Activated CD4-positive, alpha-beta memory T cell treated with anti-CD3 and anti-CD28 coated beads, Interleukin-2, amount 10 ng/mL, durations not matched to agents 7 days and 5 days (primary cell): ENCODE results near the gene CAMK2G. TPM values are rescaled to one million over a fixed set of nuclear protein-coding genes. Genes with fewer than 3 reads are reported as not detected.

ENCODE experiments used
- CTCF ChIA-PET: fragments of 350-600 bp; sonication (Branson Sonifier 250); formaldehyde crosslinking; loops from one replicate; lab custom pipeline; 2021; ENCODE audit warnings: antibody characterized with exemption, inconsistent platforms; lab: Charles Lee
- POLR2A ChIA-PET: fragments of 350-600 bp; sonication (Branson Sonifier 250); formaldehyde crosslinking; loops from one replicate; lab custom pipeline; 2021; ENCODE audit warnings: antibody characterized with exemption; lab: Charles Lee
- DNase-seq: peaks from one replicate; pipeline ENCODE4 v3.0.0-alpha.2; 2020
- H3K27ac Mint-ChIP-seq: one replicate; pipeline ENCODE4 v1.8.0; 2021; ENCODE audit warnings: mild to moderate bottlenecking, mixed read lengths
- H3K27me3 Mint-ChIP-seq: one replicate; pipeline ENCODE4 v1.8.0; 2021; ENCODE audit warnings: mixed read lengths
- H3K36me3 Mint-ChIP-seq: one replicate; pipeline ENCODE4 v1.8.0; 2021; ENCODE audit warnings: low read depth, mixed read lengths
- H3K4me1 Mint-ChIP-seq: one replicate; pipeline ENCODE4 v1.8.0; 2021; ENCODE audit warnings: mixed read lengths
- H3K4me3 Mint-ChIP-seq: one replicate; pipeline ENCODE4 v1.8.0; 2021; ENCODE audit warnings: mild to moderate bottlenecking, mixed read lengths
- H3K9me3 Mint-ChIP-seq: one replicate; pipeline ENCODE4 v1.8.0; 2021; ENCODE audit warnings: mixed read lengths
- total RNA-seq, 2 experiments: library from RNA; stranded (reverse); gene quantifications; one replicate each; pipeline ENCODE4 v1.2.3, GENCODE V29; 2021

CAMK2G gene
- total RNA-seq, 2 experiments from 2014 or later: 46.4 to 48.5 TPM

- H3K4me3 Mint-ChIP-seq: no peak overlapping the region
- peaks cover 15% of the 10 kb centered on the region for H3K36me3 Mint-ChIP-seq
- ChIA-PET POLR2A (no interaction called here), CTCF (interaction anchor here (1.1 kb wide), 2 partner anchors 52 kb away, joined by 3 to 4 read pairs; no protein-coding TSS in a partner anchor)
- H3K4me1 Mint-ChIP-seq: no peaks in the 10 kb centered on the region
- no peak overlapping the region for H3K27ac Mint-ChIP-seq
- no peaks in the 10 kb centered on the region for H3K27me3 Mint-ChIP-seq
- no peaks in the 10 kb centered on the region for H3K9me3 Mint-ChIP-seq
- no peak for DNase-seq
Observed at GRCh38 chr10:73827346-73828089, 46.8 kb downstream of the CAMK2G start.

- Mint-ChIP-seq H3K4me1 (no peaks in the 10 kb centered on the region), H3K36me3 (peaks cover 22% of the 10 kb centered on the region), H3K9me3 (no peaks in the 10 kb centered on the region), H3K27me3 (no peaks in the 10 kb centered on the region), H3K4me3 (no peak overlapping the region), H3K27ac (no peak overlapping the region)
- POLR2A ChIA-PET: no interaction called here
- DNase-seq: no peak
- CTCF ChIA-PET: no interaction called here
Observed at GRCh38 chr10:73824146-73824725, 50.1 kb downstream of the CAMK2G start.

GRCh38 chr10:73823391-73823790 lies 51.0 kb downstream of the CAMK2G start:
- ChIA-PET POLR2A (interaction anchor here (1.2 to 1.9 kb wide), 2 partner anchors 10 to 16 kb away, joined by 3 to 6 read pairs; no protein-coding TSS in a partner anchor), CTCF (no interaction called here)
- no peak overlapping the region for H3K27ac Mint-ChIP-seq
- H3K36me3 Mint-ChIP-seq: peaks cover 22% of the 10 kb centered on the region
- peaks cover 4% of the 10 kb centered on the region for H3K4me1 Mint-ChIP-seq
- H3K27me3 Mint-ChIP-seq: no peaks in the 10 kb centered on the region
- no peaks in the 10 kb centered on the region for H3K9me3 Mint-ChIP-seq
- no peak for DNase-seq
- H3K4me3 Mint-ChIP-seq: no peak overlapping the region

- DNase-seq: no peak
- CTCF ChIA-PET: no interaction called here
- H3K9me3 Mint-ChIP-seq: no peaks in the 10 kb centered on the region
- H3K4me1 Mint-ChIP-seq: peaks cover 5% of the 10 kb centered on the region
- H3K27me3 Mint-ChIP-seq: no peaks in the 10 kb centered on the region
- POLR2A ChIA-PET: interaction anchor here (1.2 to 1.6 kb wide), 2 partner anchors 9 to 38 kb away, joined by 4 to 5 read pairs; partner anchors contain the start of gene CHCHD1
- peaks cover 34% of the 10 kb centered on the region for H3K36me3 Mint-ChIP-seq
- no peak overlapping the region for H3K27ac Mint-ChIP-seq
- no peak overlapping the region for H3K4me3 Mint-ChIP-seq
Observed at GRCh38 chr10:73819513-73820093, 54.8 kb downstream of the CAMK2G start.

GRCh38 chr10:73819081-73819480 lies 55.3 kb downstream of the CAMK2G start:
- CTCF ChIA-PET: interaction anchor here (1.1 kb wide), 1 partner anchor 60 kb away, joined by 3 read pairs; no protein-coding TSS in a partner anchor
- peaks cover 5% of the 10 kb centered on the region for H3K4me1 Mint-ChIP-seq

GRCh38 chr10:73818402-73818801 lies 56.0 kb downstream of the CAMK2G start:
- DNase-seq: no peak
- Mint-ChIP-seq H3K4me1 (peaks cover 5% of the 10 kb centered on the region), H3K27me3 (no peaks in the 10 kb centered on the region), H3K36me3 (peaks cover 33% of the 10 kb centered on the region), H3K27ac (no peak overlapping the region), H3K9me3 (no peaks in the 10 kb centered on the region), H3K4me3 (no peak overlapping the region)
- ChIA-PET CTCF (interaction anchor here (1.1 kb wide), 1 partner anchor 61 kb away, joined by 3 read pairs; no protein-coding TSS in a partner anchor), POLR2A (interaction anchor here (1.2 to 1.6 kb wide), 2 partner anchors 8 to 36 kb away, joined by 4 to 5 read pairs; partner anchors contain the start of gene CHCHD1)

More at GRCh38 chr10:73819081-73819480, 55.3 kb downstream of the CAMK2G start:
- H3K9me3 Mint-ChIP-seq: no peaks in the 10 kb centered on the region
- H3K36me3 Mint-ChIP-seq: peaks cover 33% of the 10 kb centered on the region
- no peaks in the 10 kb centered on the region for H3K27me3 Mint-ChIP-seq
- POLR2A ChIA-PET: interaction anchor here (1.2 to 1.6 kb wide), 2 partner anchors 9 to 37 kb away, joined by 4 to 5 read pairs; partner anchors contain the start of gene CHCHD1
- no peak overlapping the region for H3K27ac Mint-ChIP-seq
- no peak for DNase-seq
- H3K4me3 Mint-ChIP-seq: no peak overlapping the region

- H3K9me3 Mint-ChIP-seq: no peaks in the 10 kb centered on the region
- ChIA-PET CTCF (no interaction called here), POLR2A (interaction anchor here (1.6 kb wide), 1 partner anchor 8 kb away, joined by 5 read pairs; no protein-coding TSS in a partner anchor)
Observed at GRCh38 chr10:73817826-73818225, 56.5 kb downstream of the CAMK2G start.

GRCh38 chr10:73816917-73817729 lies 57.2 kb downstream of the CAMK2G start:
- CTCF ChIA-PET: interaction anchor here (1.6 to 3.1 kb wide), 2 partner anchors 13 to 62 kb away, joined by 3 to 7 read pairs; no protein-coding TSS in a partner anchor
- Mint-ChIP-seq H3K9me3 (no peaks in the 10 kb centered on the region), H3K27ac (no peak overlapping the region), H3K4me3 (no peak overlapping the region), H3K4me1 (peaks cover 6% of the 10 kb centered on the region), H3K36me3 (peaks cover 37% of the 10 kb centered on the region), H3K27me3 (no peaks in the 10 kb centered on the region)
- POLR2A ChIA-PET: no interaction called here
- no peak for DNase-seq

More at GRCh38 chr10:73817826-73818225, 56.5 kb downstream of the CAMK2G start:
- Mint-ChIP-seq H3K27ac (no peak overlapping the region), H3K4me1 (peaks cover 5% of the 10 kb centered on the region), H3K27me3 (no peaks in the 10 kb centered on the region), H3K36me3 (peaks cover 37% of the 10 kb centered on the region), H3K4me3 (no peak overlapping the region)
- DNase-seq: no peak

- Mint-ChIP-seq H3K36me3 (peaks cover 34% of the 10 kb centered on the region), H3K4me1 (peaks cover 7% of the 10 kb centered on the region), H3K4me3 (no peak overlapping the region), H3K9me3 (no peaks in the 10 kb centered on the region), H3K27me3 (no peaks in the 10 kb centered on the region), H3K27ac (no peak overlapping the region)
- ChIA-PET POLR2A (interaction anchor here (0.6 to 0.9 kb wide), 3 partner anchors 13 to 43 kb away, joined by 3 to 6 read pairs (median 3); a partner anchor contains a TSS), CTCF (interaction anchor here (1.6 to 3.1 kb wide), 2 partner anchors 15 to 64 kb away, joined by 3 to 7 read pairs; no protein-coding TSS in a partner anchor)
- no peak for DNase-seq
Observed at GRCh38 chr10:73815719-73816030, 58.7 kb downstream of the CAMK2G start.

- H3K27ac Mint-ChIP-seq: no peak overlapping the region
- CTCF ChIA-PET: interaction anchor here (1.6 to 3.1 kb wide), 2 partner anchors 16 to 65 kb away, joined by 3 to 7 read pairs; no protein-coding TSS in a partner anchor
- no peak overlapping the region for H3K4me3 Mint-ChIP-seq
- peaks cover 38% of the 10 kb centered on the region for H3K36me3 Mint-ChIP-seq
- no peaks in the 10 kb centered on the region for H3K9me3 Mint-ChIP-seq
- no peak for DNase-seq
- peaks cover 12% of the 10 kb centered on the region for H3K4me1 Mint-ChIP-seq
- POLR2A ChIA-PET: interaction anchor here (0.8 to 0.9 kb wide), 2 partner anchors 14 to 43 kb away, joined by 3 to 6 read pairs; a partner anchor contains a TSS
- no peaks in the 10 kb centered on the region for H3K27me3 Mint-ChIP-seq
Observed at GRCh38 chr10:73814896-73815718, 59.2 kb downstream of the CAMK2G start.

GRCh38 chr10:73814276-73814895 lies 60.0 kb downstream of the CAMK2G start:
- H3K36me3 Mint-ChIP-seq: peaks cover 42% of the 10 kb centered on the region
- H3K4me3 Mint-ChIP-seq: no peak overlapping the region
- CTCF ChIA-PET: interaction anchor here (3.1 kb wide), 1 partner anchor 65 kb away, joined by 7 read pairs; no protein-coding TSS in a partner anchor
- peaks cover 18% of the 10 kb centered on the region for H3K4me1 Mint-ChIP-seq
- no peak for DNase-seq
- no peak overlapping the region for H3K27ac Mint-ChIP-seq
- H3K9me3 Mint-ChIP-seq: no peaks in the 10 kb centered on the region
- POLR2A ChIA-PET: interaction anchor here (1.4 kb wide), 1 partner anchor 42 kb away, joined by 3 read pairs; a partner anchor contains a TSS
- no peaks in the 10 kb centered on the region for H3K27me3 Mint-ChIP-seq
